SK-N-SH treated with all-trans-retinoic acid at 6 μM for 48 hours (cell line): ENCODE measurements around the gene PARD3B.

Source experiments
- ARNTL ChIP-seq: fragments of 450-650 bp; formaldehyde crosslinking; IDR thresholded peaks from 2 replicates; pipeline ENCODE4 v1.5.0; 2020; ENCODE audit warnings: low read depth, mild to moderate bottlenecking, moderate library complexity, borderline replicate concordance
- CSDC2 ChIP-seq: fragments of 250-450 bp; sonication (Bioruptor Pico); IDR thresholded peaks from 2 replicates; pipeline ENCODE4 v1.5.0; 2020; ENCODE audit warnings: mild to moderate bottlenecking, moderate library complexity
- CSRNP3 ChIP-seq: fragments of 250-450 bp; sonication (Bioruptor Pico); IDR thresholded peaks from 2 replicates; pipeline ENCODE4 v1.5.1; 2021; ENCODE audit warnings: mild to moderate bottlenecking, moderate library complexity
- ESRRG ChIP-seq: fragments of 250-450 bp; sonication (Bioruptor Pico); IDR thresholded peaks from 2 replicates; pipeline ENCODE4 v1.6.1; 2021; ENCODE audit warnings: mild to moderate bottlenecking
- OSR1 ChIP-seq: fragments of 250-450 bp; sonication (Bioruptor Pico); IDR thresholded peaks from 2 replicates; pipeline ENCODE4 v1.8.0; 2022; ENCODE audit warnings: moderate library complexity, mild to moderate bottlenecking, inconsistent platforms
- PPARA ChIP-seq: fragments of 250-450 bp; sonication (Bioruptor Pico); IDR thresholded peaks from 2 replicates; pipeline ENCODE4 v1.5.0; 2020; ENCODE audit warnings: mild to moderate bottlenecking, borderline replicate concordance
- RARB ChIP-seq: fragments of 250-450 bp; sonication (Bioruptor Pico); IDR thresholded peaks from 2 replicates; pipeline ENCODE4 v1.8.0; 2021; ENCODE audit warnings: mild to moderate bottlenecking, moderate library complexity
- SNAI2 ChIP-seq: fragments of 250-450 bp; sonication (Bioruptor Pico); IDR thresholded peaks from 2 replicates; pipeline ENCODE4 v1.5.0; 2020; ENCODE audit warnings: mild to moderate bottlenecking, moderate library complexity
- TOX ChIP-seq: fragments of 250-450 bp; sonication (Bioruptor Pico); IDR thresholded peaks from 2 replicates; pipeline ENCODE4 v1.8.0; 2021; ENCODE audit warnings: mild to moderate bottlenecking, moderate library complexity, borderline replicate concordance
- ZFP3 ChIP-seq: fragments of 250-450 bp; sonication (Bioruptor Pico); IDR thresholded peaks from 2 replicates; pipeline ENCODE4 v1.5.0; 2020; ENCODE audit warnings: mild to moderate bottlenecking, moderate library complexity
- ZFP30 ChIP-seq: fragments of 450-650 bp; formaldehyde crosslinking; IDR thresholded peaks from 2 replicates; pipeline ENCODE4 v1.5.0; 2022; ENCODE audit warnings: mild to moderate bottlenecking, moderate library complexity
- TF ChIP-seq, protein P1 (sequence below): fragments of 250-450 bp; sonication (Bioruptor Pico); IDR thresholded peaks from 2 replicates; pipeline ENCODE4 v1.8.0; 2021; ENCODE audit warnings: low read depth, mild to moderate bottlenecking, moderate library complexity, borderline replicate concordance

- TF ChIP-seq CSDC2 (no peak), ZFP3 (CRISPR knock-in tag) (no peak), SNAI2 (CRISPR knock-in tag) (no peak), ARNTL (CRISPR knock-in tag) (no peak), CSRNP3 (CRISPR knock-in tag) (no peak), ZFP30 (no peak), ESRRG (no peak), RARB (CRISPR knock-in tag) (no peak), PPARA (CRISPR knock-in tag) (no peak), TOX (no peak), OSR1 (CRISPR knock-in tag) (no peak)
- TF ChIP-seq, protein P1, sequence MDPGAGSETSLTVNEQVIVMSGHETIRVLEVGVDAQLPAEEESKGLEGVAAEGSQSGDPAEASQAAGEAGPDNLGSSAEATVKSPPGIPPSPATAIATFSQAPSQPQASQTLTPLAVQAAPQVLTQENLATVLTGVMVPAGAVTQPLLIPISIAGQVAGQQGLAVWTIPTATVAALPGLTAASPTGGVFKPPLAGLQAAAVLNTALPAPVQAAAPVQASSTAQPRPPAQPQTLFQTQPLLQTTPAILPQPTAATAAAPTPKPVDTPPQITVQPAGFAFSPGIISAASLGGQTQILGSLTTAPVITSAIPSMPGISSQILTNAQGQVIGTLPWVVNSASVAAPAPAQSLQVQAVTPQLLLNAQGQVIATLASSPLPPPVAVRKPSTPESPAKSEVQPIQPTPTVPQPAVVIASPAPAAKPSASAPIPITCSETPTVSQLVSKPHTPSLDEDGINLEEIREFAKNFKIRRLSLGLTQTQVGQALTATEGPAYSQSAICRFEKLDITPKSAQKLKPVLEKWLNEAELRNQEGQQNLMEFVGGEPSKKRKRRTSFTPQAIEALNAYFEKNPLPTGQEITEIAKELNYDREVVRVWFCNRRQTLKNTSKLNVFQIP (CRISPR knock-in tag), result no peak
These were observed 125.5 kb downstream of the PARD3B start for GRCh38 chr2:204670756-204671155.
